ENCODE results near the gene OXSM. TPM values are rescaled to one million over a fixed set of nuclear protein-coding genes. Genes with fewer than 3 reads are reported as not detected.

The OXSM gene
- total RNA-seq, 1 experiment from 2014 or later, result 20.2 TPM

DNA sequence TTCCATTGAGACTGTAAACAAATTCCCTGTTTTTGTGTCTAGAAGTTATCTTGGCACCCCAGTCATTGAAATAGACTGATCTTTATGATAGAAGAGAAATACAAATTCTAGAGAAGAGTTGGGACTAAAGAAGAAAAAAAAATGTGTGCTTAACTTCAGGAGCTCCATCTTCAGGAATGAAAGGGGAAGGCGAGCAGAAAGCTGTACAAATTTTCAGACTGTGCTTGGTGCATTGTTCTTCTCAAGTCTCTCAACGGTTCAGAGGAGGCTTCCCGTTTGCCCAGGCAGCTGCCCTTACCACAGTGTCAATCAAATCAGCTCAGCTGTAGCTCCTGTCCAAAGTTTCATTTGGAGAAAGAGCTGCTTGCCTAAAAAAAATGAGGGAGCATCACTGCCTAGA, 41.7 kb downstream of the OXSM start:
- Histone ChIP-seq H3K4me3 (no peak overlapping the region), H3K36me3 (no peaks in the 10 kb centered on the region), H3K9me3 (no peaks in the 10 kb centered on the region), H3K27me3 (no peaks in the 10 kb centered on the region)
- DNase-seq, result no peak

DNA sequence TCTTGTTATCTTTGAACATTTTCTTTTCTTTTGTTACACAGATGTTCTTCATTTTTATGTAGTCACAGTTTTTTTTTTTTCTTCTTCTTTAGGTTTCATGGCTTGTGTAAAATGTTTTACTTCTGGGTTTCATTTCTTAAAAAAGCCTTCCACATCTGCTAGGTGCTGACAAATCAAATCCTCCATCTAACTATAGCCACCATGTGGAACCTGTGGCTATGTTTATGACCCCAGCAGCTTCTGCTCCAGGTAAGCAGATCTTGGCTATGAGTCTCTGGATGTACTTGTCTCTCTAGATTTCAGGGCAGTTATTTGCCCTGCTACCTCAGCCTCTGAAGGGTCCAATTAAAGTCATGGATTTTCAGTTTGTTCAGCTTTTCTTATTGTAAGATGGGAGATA, 44.5 kb downstream of the OXSM start:
- no peaks in the 10 kb centered on the region for H3K36me3 ChIP-seq
- no peak overlapping the region for H3K4me3 ChIP-seq
- H3K27me3 ChIP-seq, result no peaks in the 10 kb centered on the region
- no peaks in the 10 kb centered on the region for H3K9me3 ChIP-seq
- DNase-seq, result no peak

DNA sequence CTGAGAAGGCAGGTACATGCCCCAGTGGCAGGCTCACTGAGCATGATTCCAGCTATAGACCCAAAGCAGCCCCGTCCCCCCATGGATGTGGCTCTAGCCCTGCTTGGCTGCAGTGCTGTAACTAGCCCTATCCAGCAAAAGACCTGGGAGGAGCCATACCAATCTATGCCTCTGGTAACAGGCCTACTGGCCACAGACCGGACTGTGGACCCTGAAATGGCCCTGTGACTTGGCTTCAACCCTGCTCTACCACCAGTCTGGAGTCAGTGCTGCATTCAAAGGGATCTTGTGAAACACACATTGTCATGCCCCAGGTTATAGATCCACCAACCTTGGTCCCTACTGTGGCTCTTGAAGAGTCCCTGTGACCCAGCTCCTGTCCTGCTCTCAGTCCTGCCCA, 46.7 kb downstream of the OXSM start:
- Histone ChIP-seq H3K27me3 (no peaks in the 10 kb centered on the region), H3K9me3 (no peaks in the 10 kb centered on the region), H3K4me3 (no peak overlapping the region), H3K36me3 (no peaks in the 10 kb centered on the region)
- no peak for DNase-seq

DNA sequence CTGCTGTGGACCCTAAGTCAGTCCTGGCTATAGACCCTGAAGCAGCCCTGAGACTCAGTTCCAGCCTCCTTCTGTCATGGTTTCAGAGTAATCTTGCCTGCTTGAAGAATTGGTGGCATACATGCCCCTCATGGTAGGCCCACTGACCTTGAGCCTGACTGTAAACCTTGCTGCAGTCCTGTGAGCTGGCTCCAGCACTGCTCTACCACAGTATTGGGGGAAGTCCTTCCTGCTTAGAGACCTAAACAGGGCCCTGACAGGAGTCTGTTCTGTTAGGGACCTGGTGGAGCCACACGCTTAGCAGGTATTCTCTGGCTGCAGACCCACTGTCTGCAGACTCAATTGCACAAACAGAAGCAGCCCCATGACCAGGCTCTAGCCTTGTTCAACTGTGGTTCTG, 47.1 kb downstream of the OXSM start:
- no peaks in the 10 kb centered on the region for H3K9me3 ChIP-seq
- no peak overlapping the region for H3K4me3 ChIP-seq
- DNase-seq, result no peak
- no peaks in the 10 kb centered on the region for H3K36me3 ChIP-seq
- no peaks in the 10 kb centered on the region for H3K27me3 ChIP-seq

DNA sequence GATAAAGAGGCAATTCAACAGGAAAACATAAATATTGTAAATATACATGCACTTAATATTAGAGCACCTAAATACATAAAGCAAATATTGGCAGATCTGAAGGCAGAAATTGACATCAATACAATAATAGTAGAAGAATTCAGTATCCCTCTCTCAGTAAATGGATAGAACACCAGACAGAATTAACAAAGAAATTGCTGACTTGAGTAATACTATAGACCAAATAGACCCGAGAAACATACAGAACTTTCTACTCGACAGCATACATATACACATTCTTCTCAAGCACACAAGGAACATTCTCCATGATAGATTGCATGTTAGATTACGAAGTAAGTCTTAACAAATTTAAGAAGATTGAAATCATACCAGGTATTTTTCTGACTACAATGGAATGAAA, 50.2 kb downstream of the OXSM start:
- no peaks in the 10 kb centered on the region for H3K36me3 ChIP-seq
- no peaks in the 10 kb centered on the region for H3K27me3 ChIP-seq
- H3K9me3 ChIP-seq, result no peaks in the 10 kb centered on the region
- no peak overlapping the region for H3K4me3 ChIP-seq
- DNase-seq, result no peak

DNA sequence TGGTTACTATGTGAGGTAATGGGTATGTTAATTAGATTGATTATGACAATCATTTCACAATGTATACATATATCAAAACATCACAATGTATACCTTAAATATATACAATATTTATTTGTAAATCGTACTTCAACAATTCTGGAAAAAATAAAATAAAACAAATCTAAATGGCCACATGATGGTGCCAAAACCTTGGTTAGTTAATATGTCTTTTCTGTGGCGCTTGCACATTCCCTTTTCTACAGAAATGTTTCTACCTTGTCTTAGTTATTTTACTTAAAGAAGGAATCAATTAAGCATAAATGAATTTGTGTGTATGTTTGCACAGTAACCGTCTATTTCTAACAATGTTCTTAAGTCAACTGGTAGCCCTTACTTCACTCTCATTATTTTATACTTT, 53.4 kb downstream of the OXSM start:
- DNase-seq, result no peak
- Histone ChIP-seq H3K36me3 (no peaks in the 10 kb centered on the region), H3K9me3 (no peaks in the 10 kb centered on the region)

More for the DNA sequence above, 53.4 kb downstream of the OXSM start:
- no peak overlapping the region for H3K4me3 ChIP-seq
- H3K27me3 ChIP-seq, result no peaks in the 10 kb centered on the region

Other genes with a start within 250 kb of the OXSM start
- gene TOP2B, start 125.2 kb upstream of the OXSM start, total RNA-seq (2014; rRNA removed; shearing (Covaris generic); ENCODE audit: low replicate concordance), result 45.4 and 119 TPM in 2 replicates
- gene NGLY1, start 6.6 kb upstream of the OXSM start, total RNA-seq (2014; rRNA removed; shearing (Covaris generic); ENCODE audit: low replicate concordance), result 27.4 and 32.0 TPM in 2 replicates